Measurements from ENCODE around the gene PROSER2.

PROSER2 gene

DNA sequence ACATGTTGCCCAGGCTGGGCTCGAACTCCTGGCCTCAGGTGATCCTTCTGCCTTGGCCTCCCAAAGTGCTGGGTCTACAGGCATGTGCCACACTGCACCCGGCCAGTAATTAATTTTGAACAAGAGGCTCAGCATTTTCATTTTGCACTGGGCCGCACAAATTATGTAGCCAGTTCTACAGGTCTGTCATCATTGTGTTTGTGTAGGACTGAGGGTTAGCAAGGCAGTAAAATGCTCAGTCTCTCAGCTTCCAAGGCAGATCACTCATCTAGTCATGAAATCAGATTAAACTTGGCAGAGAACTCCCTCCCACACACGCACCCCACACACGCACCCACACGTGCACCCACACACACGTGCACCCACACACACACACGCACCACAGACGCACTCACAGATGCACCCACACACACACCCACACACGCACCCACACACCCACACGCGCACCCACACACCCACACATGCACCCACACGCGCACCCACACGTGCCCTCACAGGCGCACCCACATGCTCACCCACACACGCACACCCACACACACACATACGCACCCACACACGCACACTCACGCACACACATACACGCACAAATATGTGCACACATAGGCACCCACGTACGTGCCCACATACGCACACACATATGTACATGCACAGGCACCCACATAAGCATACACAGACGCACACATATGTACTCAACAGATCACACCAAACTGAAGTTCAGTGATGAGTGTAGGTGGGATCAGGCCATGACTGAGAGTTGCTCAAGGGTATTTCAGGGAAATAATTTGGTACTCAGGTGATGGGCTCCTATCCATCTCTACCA lies 27.8 kb upstream of the PROSER2 start:
- H3K4me3 ChIP-seq (ENCODE audit: control insufficient read depth, low read depth, low read length): no peak overlapping the region
- DNase-seq (ENCODE audit: low read depth): no peak
- TF ChIP-seq, protein P1, sequence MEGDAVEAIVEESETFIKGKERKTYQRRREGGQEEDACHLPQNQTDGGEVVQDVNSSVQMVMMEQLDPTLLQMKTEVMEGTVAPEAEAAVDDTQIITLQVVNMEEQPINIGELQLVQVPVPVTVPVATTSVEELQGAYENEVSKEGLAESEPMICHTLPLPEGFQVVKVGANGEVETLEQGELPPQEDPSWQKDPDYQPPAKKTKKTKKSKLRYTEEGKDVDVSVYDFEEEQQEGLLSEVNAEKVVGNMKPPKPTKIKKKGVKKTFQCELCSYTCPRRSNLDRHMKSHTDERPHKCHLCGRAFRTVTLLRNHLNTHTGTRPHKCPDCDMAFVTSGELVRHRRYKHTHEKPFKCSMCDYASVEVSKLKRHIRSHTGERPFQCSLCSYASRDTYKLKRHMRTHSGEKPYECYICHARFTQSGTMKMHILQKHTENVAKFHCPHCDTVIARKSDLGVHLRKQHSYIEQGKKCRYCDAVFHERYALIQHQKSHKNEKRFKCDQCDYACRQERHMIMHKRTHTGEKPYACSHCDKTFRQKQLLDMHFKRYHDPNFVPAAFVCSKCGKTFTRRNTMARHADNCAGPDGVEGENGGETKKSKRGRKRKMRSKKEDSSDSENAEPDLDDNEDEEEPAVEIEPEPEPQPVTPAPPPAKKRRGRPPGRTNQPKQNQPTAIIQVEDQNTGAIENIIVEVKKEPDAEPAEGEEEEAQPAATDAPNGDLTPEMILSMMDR (conservative IDR thresholded peaks at IDR 0.05; ENCODE audit: control insufficient read depth, insufficient read depth, low read depth, low read length): no peak

DNA sequence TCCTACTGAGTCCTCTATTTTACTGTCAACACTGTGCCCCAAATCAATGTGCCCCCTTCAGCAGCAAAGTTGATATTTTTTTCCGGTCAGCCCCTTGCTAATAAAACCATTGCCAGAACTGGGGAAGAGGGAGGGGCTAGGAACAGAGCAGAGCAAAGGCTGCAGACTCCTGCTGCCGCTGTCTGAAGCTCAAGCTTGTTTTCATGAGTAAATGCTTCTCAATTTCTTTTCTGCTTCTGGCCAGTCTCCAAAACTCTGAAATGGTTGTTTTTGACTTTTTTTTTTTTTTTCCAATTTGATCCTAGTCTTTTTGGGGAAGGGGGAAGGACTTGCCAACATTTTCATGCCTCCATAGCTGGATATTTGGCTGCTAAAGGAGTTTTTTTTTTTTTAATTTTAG lies 26.7 kb upstream of the PROSER2 start:
- DNase-seq (ENCODE audit: low read depth): no peak
- TF ChIP-seq, protein P1 (conservative IDR thresholded peaks at IDR 0.05; ENCODE audit: control insufficient read depth, insufficient read depth, low read depth, low read length): no peak

DNA sequence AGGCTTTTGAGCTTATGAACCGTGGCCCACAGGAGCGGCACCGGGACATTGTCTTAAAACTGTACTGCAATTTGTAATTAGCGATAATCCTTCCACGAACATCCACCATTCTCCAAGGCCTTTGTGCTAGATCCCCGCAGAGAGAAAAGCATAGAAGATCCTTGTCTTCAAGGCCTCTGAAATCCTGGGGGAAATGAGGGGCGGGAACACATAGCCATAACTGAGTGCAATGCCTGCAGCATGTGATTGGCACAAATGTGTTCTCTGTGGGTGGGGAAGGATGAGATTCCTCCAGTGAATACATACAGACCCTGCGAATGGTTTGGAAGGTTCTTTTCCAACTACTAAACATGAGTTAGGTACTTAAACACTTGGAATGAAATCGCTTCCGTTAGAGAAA lies 25.9 kb upstream of the PROSER2 start:
- no peak for DNase-seq (ENCODE audit: low read depth)
- TF ChIP-seq, protein P1 (conservative IDR thresholded peaks at IDR 0.05; ENCODE audit: control insufficient read depth, insufficient read depth, low read depth, low read length): no peak
- no peak overlapping the region for H3K4me3 ChIP-seq (ENCODE audit: control insufficient read depth, low read depth, low read length)

More for the DNA sequence above, 26.7 kb upstream of the PROSER2 start:
- no peak overlapping the region for H3K4me3 ChIP-seq (ENCODE audit: control insufficient read depth, low read depth, low read length)

- no peak overlapping the region for H3K4me3 ChIP-seq (ENCODE audit: control insufficient read depth, low read depth, low read length)
- TF ChIP-seq, protein P1 (conservative IDR thresholded peaks at IDR 0.05; ENCODE audit: control insufficient read depth, insufficient read depth, low read depth, low read length): no peak
- no peak for DNase-seq (ENCODE audit: low read depth)
Observed at GRCh38 chr10:11797847-11798633, 25.1 kb upstream of the PROSER2 start.

DNA sequence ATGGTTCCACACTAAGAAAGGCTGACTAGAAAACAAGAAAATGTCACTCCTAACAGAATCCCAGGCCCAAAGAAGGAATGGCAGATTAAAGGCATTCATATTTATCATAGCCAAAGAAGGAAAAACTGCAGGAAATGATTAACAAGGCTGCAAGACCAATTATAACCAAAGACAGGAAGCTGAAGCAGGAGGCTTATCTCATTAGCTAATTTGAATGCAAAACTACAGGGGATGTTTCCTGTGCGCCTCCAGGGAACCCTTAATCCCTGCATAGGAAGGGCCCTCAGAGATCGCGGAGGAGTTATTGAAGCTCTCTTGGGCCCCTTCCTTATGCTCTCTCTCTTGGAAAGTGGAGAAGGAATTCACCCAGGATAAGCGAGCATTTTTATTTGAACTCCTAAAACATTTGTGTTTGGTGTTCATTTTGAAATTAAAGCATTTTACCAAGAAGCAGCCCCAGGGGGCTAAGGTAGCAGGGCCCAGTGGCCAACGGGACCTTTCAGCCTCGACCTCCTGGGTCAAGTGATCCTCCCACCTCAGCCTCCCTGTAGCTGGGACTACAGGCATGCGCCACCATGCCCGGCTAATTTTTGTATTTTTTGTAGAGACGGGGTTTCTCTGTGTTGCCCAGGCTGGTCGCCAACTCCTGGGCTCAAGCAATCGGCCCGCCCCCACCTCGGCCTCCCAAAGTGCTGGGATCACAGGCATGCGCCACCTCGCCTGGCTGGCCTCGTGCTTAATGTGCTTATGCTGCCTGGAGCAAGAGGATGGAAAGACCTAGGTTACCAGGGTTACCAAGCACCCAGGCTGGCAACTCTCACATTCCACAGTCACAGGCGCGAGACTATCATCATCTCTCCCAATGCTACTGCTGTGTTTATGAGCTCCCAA lies 24.1 kb upstream of the PROSER2 start:
- H3K4me3 ChIP-seq (ENCODE audit: control insufficient read depth, low read depth, low read length): no peak overlapping the region
- DNase-seq (ENCODE audit: low read depth): no peak
- TF ChIP-seq, protein P1 (conservative IDR thresholded peaks at IDR 0.05; ENCODE audit: control insufficient read depth, insufficient read depth, low read depth, low read length): no peak

- no peak for DNase-seq (ENCODE audit: low read depth)
- no peak overlapping the region for H3K4me3 ChIP-seq (ENCODE audit: control insufficient read depth, low read depth, low read length)
- TF ChIP-seq, protein P1 (conservative IDR thresholded peaks at IDR 0.05; ENCODE audit: control insufficient read depth, insufficient read depth, low read depth, low read length): no peak
Observed at GRCh38 chr10:11799736-11800080, 23.4 kb upstream of the PROSER2 start.
